Stimulated activated CD8-positive, alpha-beta memory T cell treated with anti-CD3 and anti-CD28 coated beads, Interleukin-15, amount 100 ng/mL, for 24 hours (primary cell): ENCODE measurements around the gene KDM8.

Experiments
- DNase-seq: peaks from one replicate; pipeline ENCODE4 v3.0.0-alpha.2; 2020; ENCODE audit warnings: low read depth

KDM8 gene

GRCh38 chr16:27215660-27216059 is 12.3 kb downstream of the KDM8 start:
- DNase-seq: no peak

GRCh38 chr16:27216297-27216885 is 13.1 kb downstream of the KDM8 start:
- no peak for DNase-seq

- no peak for DNase-seq
Measured at GRCh38 chr16:27217256-27217655, 13.9 kb downstream of the KDM8 start.

- DNase-seq: no peak
Measured at GRCh38 chr16:27218756-27219155, 15.4 kb downstream of the KDM8 start.

GRCh38 chr16:27219161-27219560 is 15.8 kb downstream of the KDM8 start:
- DNase-seq: no peak

- no peak for DNase-seq
Measured at GRCh38 chr16:27220120-27220519, 16.8 kb downstream of the KDM8 start.

GRCh38 chr16:27220527-27220926 is 17.2 kb downstream of the KDM8 start:
- DNase-seq: no peak

GRCh38 chr16:27220991-27221390 is 17.7 kb downstream of the KDM8 start:
- no peak for DNase-seq

- DNase-seq: no peak
Measured at GRCh38 chr16:27221576-27222248, 18.4 kb downstream of the KDM8 start.

GRCh38 chr16:27222249-27223225 is 19.2 kb downstream of the KDM8 start:
- DNase-seq: no peak

- DNase-seq: no peak
Measured at GRCh38 chr16:27223226-27223610, 19.9 kb downstream of the KDM8 start.

GRCh38 chr16:27223701-27224100 is 20.4 kb downstream of the KDM8 start:
- DNase-seq: no peak

- DNase-seq: no peak
Measured at GRCh38 chr16:27224271-27224737, 21.0 kb downstream of the KDM8 start.

- DNase-seq: no peak
Measured at GRCh38 chr16:27224741-27225300, 21.5 kb downstream of the KDM8 start.

- no peak for DNase-seq
Measured at GRCh38 chr16:27225536-27226360, 22.4 kb downstream of the KDM8 start.

GRCh38 chr16:27226476-27226875 is 23.1 kb downstream of the KDM8 start:
- no peak for DNase-seq

- no peak for DNase-seq
Measured at GRCh38 chr16:27226976-27227705, 23.8 kb downstream of the KDM8 start.

- DNase-seq: no peak
Measured at GRCh38 chr16:27228045-27228444, 24.7 kb downstream of the KDM8 start.

- DNase-seq: no peak
Measured at GRCh38 chr16:27228621-27229501, 25.5 kb downstream of the KDM8 start.
